ENCODE data around the gene SPOCD1.

SPOCD1 gene

GRCh38 chr1:31785020-31785946, 30.5 kb downstream of the SPOCD1 start:
- TF ChIP-seq CTCF (IDR thresholded peaks at IDR 0.05; ENCODE audit: insufficient read depth, low read depth, low read length, missing control alignments) = no peak
- DNase-seq (ENCODE audit: low read depth) = peak; percentile 37
- no peak overlapping the region for H3K4me3 ChIP-seq (ENCODE audit: low read depth, low read length)

GRCh38 chr1:31784356-31785019, 31.3 kb downstream of the SPOCD1 start:
- no peak for TF ChIP-seq CTCF (IDR thresholded peaks at IDR 0.05; ENCODE audit: insufficient read depth, low read depth, low read length, missing control alignments)
- H3K4me3 ChIP-seq (ENCODE audit: low read depth, low read length) = no peak overlapping the region
- no peak for DNase-seq (ENCODE audit: low read depth)

- no peak for DNase-seq (ENCODE audit: low read depth)
- no peak for TF ChIP-seq CTCF (IDR thresholded peaks at IDR 0.05; ENCODE audit: insufficient read depth, low read depth, low read length, missing control alignments)
- no peak overlapping the region for H3K4me3 ChIP-seq (ENCODE audit: low read depth, low read length)
Observed at GRCh38 chr1:31783846-31784245, 32.0 kb downstream of the SPOCD1 start.

GRCh38 chr1:31782421-31783410, 33.1 kb downstream of the SPOCD1 start:
- no peak overlapping the region for H3K4me3 ChIP-seq (ENCODE audit: low read depth, low read length)
- no peak for TF ChIP-seq CTCF (IDR thresholded peaks at IDR 0.05; ENCODE audit: insufficient read depth, low read depth, low read length, missing control alignments)
- no peak for DNase-seq (ENCODE audit: low read depth)

- DNase-seq (ENCODE audit: low read depth) = no peak
- H3K4me3 ChIP-seq (ENCODE audit: low read depth, low read length) = no peak overlapping the region
- TF ChIP-seq CTCF (IDR thresholded peaks at IDR 0.05; ENCODE audit: insufficient read depth, low read depth, low read length, missing control alignments) = no peak
Observed at GRCh38 chr1:31781756-31782371, 34.0 kb downstream of the SPOCD1 start.

GRCh38 chr1:31781138-31781755, 34.6 kb downstream of the SPOCD1 start:
- H3K4me3 ChIP-seq (ENCODE audit: low read depth, low read length) = no peak overlapping the region
- no peak for TF ChIP-seq CTCF (IDR thresholded peaks at IDR 0.05; ENCODE audit: insufficient read depth, low read depth, low read length, missing control alignments)
- no peak for DNase-seq (ENCODE audit: low read depth)

Data from GM12865 (cell line).